Body of pancreas (tissue), 4 donors: ENCODE measurements around the gene HNRNPC. TPM values are rescaled to one million over a fixed set of nuclear protein-coding genes. Genes with fewer than 3 reads are reported as not detected.
"Not testable (repeated sequence)": the region's sequence is repeated elsewhere in the genome, so short reads cannot be mapped to it uniquely, and the experiment has no call there.

ENCODE experiments used
- ATAC-seq: fragments of 150-250 bp; one replicate; pipeline ENCODE4 v1.9.1; 2016
- DNase-seq, 4 donors: peaks; one replicate each; pipeline ENCODE4 v3.0.0-alpha.2; 2019
- H3K27ac ChIP-seq, 4 donors: fragments of 200-600 bp; sonication (generic); 1 replicate in 3 of 4; 2 replicates in 1 of 4; pipeline versions ENCODE4 v1.5.1 to v1.6.1; 2016 to 2019; ENCODE audit warnings: mild to moderate bottlenecking in 1 of 4, mixed read lengths in 1 of 4, moderate library complexity in 1 of 4
- H3K27me3 ChIP-seq, 2 donors: fragments of 200-600 bp; sonication (generic); one replicate each; pipeline ENCODE4 v1.6.0; 2016; ENCODE audit warnings: mild to moderate bottlenecking in 1 of 2
- H3K36me3 ChIP-seq, 2 donors: fragments of 200-600 bp; sonication (generic); replicated peaks in 1 of 2; 2 replicates each; pipeline ENCODE4 v1.5.1; 2016; ENCODE audit warnings: low read depth in 2 of 2; ENCODE audit not compliant: insufficient read depth in 1 of 2
- H3K4me1 ChIP-seq: fragments of 200-600 bp; sonication (generic); one replicate; pipeline ENCODE4 v1.6.0; 2016
- H3K4me3 ChIP-seq, 2 donors: fragments of 200-600 bp; sonication (generic); 1 replicate in 1 of 2; 2 replicates in 1 of 2; pipeline ENCODE4 v1.5.1; 2016 to 2019
- H3K9me3 ChIP-seq, 3 donors: fragments of 200-600 bp; sonication (generic); 1 replicate in 2 of 3; 2 replicates in 1 of 3; pipeline ENCODE4 v1.5.1; 2016
- CTCF ChIP-seq, 7 experiments: fragments of 450-650 bp in 4 of 7; fragments of 200-600 bp in 3 of 7; sonication (generic) in 3 of 7; IDR thresholded peaks; one replicate each; pipeline ENCODE4 v1.5.1; 2016 to 2019; ENCODE audit warnings: antibody characterized with exemption in 7 of 7
- POLR2A ChIP-seq, 3 donors: fragments of 450-650 bp; IDR thresholded peaks; one replicate each; pipeline ENCODE4 v1.6.1; 2016; ENCODE audit warnings: antibody characterized with exemption in 3 of 3, mild to moderate bottlenecking in 2 of 3
- WGBS, 2 donors: methylation state at CpG; one replicate each; pipeline ENCODE4 v1.1.5; 2017; 5-methylcytosine and 5-hydroxymethylcytosine counted together
- intact Hi-C: fragments of 100-400 bp; cut with DNase I; formaldehyde crosslinking; loops from one replicate; pipeline ENCODE4 v1.15.1; 2023
- total RNA-seq, 2 donors: library from RNA; depleted of rRNA; stranded (reverse); fragments of >200 nt; gene quantifications; one replicate each; pipeline ENCODE4 v1.1.0, GENCODE V29; 2016

HNRNPC gene
- total RNA-seq, 2 donors from 2014 or later = 245 to 251 TPM

GRCh38 chr14:21309956-21310355 is 40.7 kb upstream of the HNRNPC start:
- no peak overlapping the region for H3K4me3 ChIP-seq
- no peak for TF ChIP-seq POLR2A (IDR thresholded peaks at IDR 0.05)
- no peak for TF ChIP-seq CTCF (IDR thresholded peaks at IDR 0.05)
- ATAC-seq (no peak), DNase-seq (no peak)
- H3K36me3 ChIP-seq = no peaks in the 10 kb centered on the region
- intact Hi-C loops = no loop called here
- H3K27ac ChIP-seq = no peak overlapping the region
- WGBS, 2 donors = 93 to 94% methylated on average over 3 of the region's 3 CpGs
- peaks cover 12% of the 10 kb centered on the region for H3K4me1 ChIP-seq
- H3K27me3 ChIP-seq = no peaks in the 10 kb centered on the region
- H3K9me3 ChIP-seq = no peaks in the 10 kb centered on the region

- ATAC-seq = no peak
- TF ChIP-seq CTCF (IDR thresholded peaks at IDR 0.05) (no peak), POLR2A (IDR thresholded peaks at IDR 0.05) (no peak)
- Histone ChIP-seq H3K27ac (peak overlapping the region; percentile 33 to 84 (median 82)), H3K4me3 (no peak overlapping the region), H3K27me3 (no peaks in the 10 kb centered on the region), H3K36me3 (no peaks in the 10 kb centered on the region), H3K4me1 (peaks cover 12% of the 10 kb centered on the region), H3K9me3 (no peaks in the 10 kb centered on the region)
- 63 to 64% methylated on average over 8 of the region's 8 CpGs for WGBS, 2 donors
- intact Hi-C loops = no loop called here
- DNase-seq = no peak
Observed at GRCh38 chr14:21309238-21309636, 40.0 kb upstream of the HNRNPC start.

- Histone ChIP-seq H3K4me3 (no peak overlapping the region), H3K36me3 (no peaks in the 10 kb centered on the region), H3K9me3 (no peaks in the 10 kb centered on the region), H3K27ac (peak overlapping the region; percentile 33 to 84 (median 82)), H3K27me3 (no peaks in the 10 kb centered on the region), H3K4me1 (peaks cover 12% of the 10 kb centered on the region)
- DNase-seq = peak; percentile 89 to 97 (median 92)
- peak; percentile 93 for ATAC-seq
- peak in 1 of 7 experiments; percentile 9 for TF ChIP-seq CTCF (IDR thresholded peaks at IDR 0.05)
- TF ChIP-seq POLR2A (IDR thresholded peaks at IDR 0.05) = peak; percentile 57 to 93 (median 92)
- WGBS, 2 donors = 2 to 3% methylated on average over 16 of the region's 16 CpGs
- intact Hi-C loops = no loop called here
Observed at GRCh38 chr14:21308479-21309237, 39.4 kb upstream of the HNRNPC start.

- intact Hi-C loops = no loop called here
- H3K27ac ChIP-seq = peak overlapping the region in 3 of 4 donors; percentile 80 to 84 (median 83)
- TF ChIP-seq POLR2A (IDR thresholded peaks at IDR 0.05) (no peak), CTCF (IDR thresholded peaks at IDR 0.05) (no peak)
Observed at GRCh38 chr14:21308132-21308478, 38.9 kb upstream of the HNRNPC start.

GRCh38 chr14:21307637-21308036 is 38.4 kb upstream of the HNRNPC start:
- intact Hi-C loops = no loop called here
- H3K36me3 ChIP-seq = no peaks in the 10 kb centered on the region
- H3K9me3 ChIP-seq = no peaks in the 10 kb centered on the region
- no peak overlapping the region for H3K4me3 ChIP-seq
- H3K4me1 ChIP-seq = peaks cover 12% of the 10 kb centered on the region
- H3K27ac ChIP-seq = peak overlapping the region in 2 of 4 donors; percentile 80 to 84
- 73 to 77% methylated on average over 3 of the region's 3 CpGs for WGBS, 2 donors
- DNase-seq = no peak
- TF ChIP-seq POLR2A (IDR thresholded peaks at IDR 0.05) = no peak
- no peak for TF ChIP-seq CTCF (IDR thresholded peaks at IDR 0.05)
- H3K27me3 ChIP-seq = no peaks in the 10 kb centered on the region
- no peak for ATAC-seq

More at GRCh38 chr14:21308132-21308478, 38.9 kb upstream of the HNRNPC start:
- Histone ChIP-seq H3K4me3 (no peak overlapping the region), H3K36me3 (no peaks in the 10 kb centered on the region), H3K27me3 (no peaks in the 10 kb centered on the region), H3K9me3 (no peaks in the 10 kb centered on the region), H3K4me1 (peaks cover 12% of the 10 kb centered on the region)
- no peak for DNase-seq
- peak; percentile 39 for ATAC-seq

- intact Hi-C loops, ATAC-seq, H3K4me3 ChIP-seq, H3K36me3 ChIP-seq, H3K9me3 ChIP-seq, H3K27ac ChIP-seq, H3K27me3 ChIP-seq, DNase-seq, H3K4me1 ChIP-seq: not testable (repeated sequence)
- WGBS, 2 donors = 92 to 93% methylated on average over 2 of the region's 2 CpGs
Observed at GRCh38 chr14:21302836-21303140, 33.5 kb upstream of the HNRNPC start.
